Right kidney (tissue), 1 donor: ENCODE measurements around the gene MAPRE2.

ENCODE experiments used
- DNase-seq: peaks from one replicate; pipeline ENCODE4 v3.0.0-alpha.2; 2016

The MAPRE2 gene

GRCh38 chr18:35182151-35182550 lies 140.9 kb downstream of the MAPRE2 start:
- no peak for DNase-seq

DNA sequence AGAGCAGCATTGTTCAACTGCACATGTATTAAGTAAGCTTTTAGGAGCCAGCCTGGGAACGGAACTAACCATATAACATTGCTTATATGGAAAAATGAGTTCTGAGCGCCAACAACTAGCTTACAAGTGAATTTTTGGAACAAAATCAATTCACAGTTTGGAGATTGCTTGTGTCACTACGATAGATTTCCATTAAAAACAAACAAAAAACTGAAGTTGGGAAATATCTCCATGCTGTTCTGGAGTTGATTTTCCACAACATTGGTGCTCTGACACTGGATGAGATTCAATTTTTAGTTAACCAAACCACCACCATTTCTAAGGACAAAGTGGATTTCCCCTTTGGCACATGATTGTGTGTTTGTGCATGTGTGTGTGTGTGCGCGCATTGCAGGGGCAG lies 142.7 kb downstream of the MAPRE2 start:
- no peak for DNase-seq

GRCh38 chr18:35185771-35186170 lies 144.6 kb downstream of the MAPRE2 start:
- DNase-seq: no peak

GRCh38 chr18:35186291-35187034 lies 145.2 kb downstream of the MAPRE2 start:
- DNase-seq: no peak

GRCh38 chr18:35189510-35189909 lies 148.3 kb downstream of the MAPRE2 start:
- DNase-seq: no peak

DNA sequence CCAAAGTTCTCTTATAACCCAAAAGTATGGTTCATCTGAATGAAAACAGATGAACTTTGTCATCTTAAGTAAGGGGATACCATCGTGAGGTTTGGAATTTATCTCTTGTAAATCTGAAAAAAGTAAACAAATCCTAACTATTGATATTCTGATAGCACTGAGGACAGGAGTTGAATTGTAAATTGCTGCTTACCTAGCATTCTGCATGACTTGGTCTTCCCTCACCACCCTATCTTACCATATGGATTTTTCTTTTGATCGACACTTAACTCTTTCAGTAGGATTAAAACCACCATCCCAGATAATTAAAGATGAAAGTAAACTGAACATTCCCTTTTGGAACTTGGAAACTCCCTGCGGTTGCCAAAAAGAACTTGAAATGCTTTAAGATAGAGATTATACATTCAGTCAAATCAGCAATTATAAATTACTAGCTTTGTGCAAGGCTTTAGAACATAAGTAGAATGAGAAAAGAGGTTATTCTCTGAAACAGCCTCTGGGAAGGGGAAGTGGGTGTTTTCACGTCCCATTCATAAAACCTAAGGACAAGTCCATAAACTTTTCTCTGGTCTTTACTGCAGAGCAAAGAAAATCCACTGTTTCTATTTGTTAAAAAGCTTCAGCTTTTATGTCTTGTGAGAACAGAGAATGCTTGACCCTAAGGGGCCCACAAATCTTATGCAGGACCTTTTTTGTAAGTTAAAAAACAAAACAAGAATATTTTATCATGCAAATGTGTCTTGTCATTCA lies 149.9 kb downstream of the MAPRE2 start:
- no peak for DNase-seq

DNA sequence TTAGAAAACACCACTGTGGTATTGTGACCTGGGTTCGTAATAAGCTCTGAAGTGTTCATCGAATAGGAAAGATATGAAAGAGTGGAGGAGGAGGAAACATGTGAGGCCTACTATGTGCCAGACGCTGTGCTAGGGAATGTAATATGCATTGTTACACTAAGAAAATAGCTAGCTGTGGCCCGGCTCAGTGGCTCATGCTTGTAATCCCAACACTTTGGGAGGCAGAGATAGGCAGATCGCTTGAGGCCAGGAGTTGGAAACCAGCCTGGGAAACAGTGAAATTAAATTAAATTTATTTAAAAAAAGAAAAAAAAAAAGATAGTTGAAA lies 150.4 kb downstream of the MAPRE2 start:
- DNase-seq: no peak

DNA sequence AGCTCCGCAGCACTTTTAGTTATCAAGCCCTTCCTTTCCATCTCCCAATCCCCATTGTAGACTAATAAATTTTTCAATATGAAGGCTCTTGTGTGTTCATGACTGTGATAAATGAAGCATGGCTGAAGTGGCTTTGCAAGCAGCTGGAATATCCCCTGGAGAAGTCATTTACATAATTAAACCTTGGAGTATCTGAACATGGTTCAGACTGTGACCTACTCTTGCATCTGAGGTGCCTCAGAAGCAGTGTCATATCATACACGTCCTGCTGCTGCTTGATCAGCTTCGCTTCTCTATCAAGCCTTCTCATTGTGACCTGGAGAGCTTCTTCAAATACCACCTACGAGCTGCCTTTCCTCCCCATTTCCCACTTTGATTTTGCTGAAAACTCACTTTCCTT lies 151.2 kb downstream of the MAPRE2 start:
- DNase-seq: no peak
